ENCODE data around the gene KIAA1549.

- TF ChIP-seq CTCF (IDR thresholded peaks at IDR 0.05) (no peak), POLR2A (IDR thresholded peaks at IDR 0.05) (no peak)
Measured at GRCh38 chr7:138898255-138898654, 82.9 kb downstream of the KIAA1549 start.
